Activated CD4-positive, alpha-beta T cell treated with anti-CD3 and anti-CD28 coated beads for 4 hours (primary cell): ENCODE data around the gene DNAJB1.

Source experiments
- DNase-seq, 2 donors: peaks; one replicate each; pipeline ENCODE4 v3.0.0-alpha.2; 2020

The DNAJB1 gene

GRCh38 chr19:14495672-14496028 lies 22.5 kb downstream of the DNAJB1 start:
- DNase-seq, result no peak

- no peak for DNase-seq
Observed at GRCh38 chr19:14494910-14495671, 23.1 kb downstream of the DNAJB1 start.

- no peak for DNase-seq
Observed at GRCh38 chr19:14494411-14494810, 23.8 kb downstream of the DNAJB1 start.

- DNase-seq, result no peak
Observed at GRCh38 chr19:14492756-14493337, 25.4 kb downstream of the DNAJB1 start.

- no peak for DNase-seq
Observed at GRCh38 chr19:14487370-14488125, 30.6 kb downstream of the DNAJB1 start.

GRCh38 chr19:14482172-14482941 lies 35.8 kb downstream of the DNAJB1 start:
- no peak for DNase-seq

GRCh38 chr19:14480700-14481079 lies 37.5 kb downstream of the DNAJB1 start:
- DNase-seq, result no peak

- DNase-seq, result peak; percentile 54 to 68
Observed at GRCh38 chr19:14479975-14480699, 38.1 kb downstream of the DNAJB1 start.

GRCh38 chr19:14479309-14479974 lies 38.8 kb downstream of the DNAJB1 start:
- DNase-seq, result no peak

GRCh38 chr19:14478113-14478545 lies 40.1 kb downstream of the DNAJB1 start:
- no peak for DNase-seq

GRCh38 chr19:14477418-14478112 lies 40.6 kb downstream of the DNAJB1 start:
- DNase-seq, result no peak

GRCh38 chr19:14476673-14477401 lies 41.4 kb downstream of the DNAJB1 start:
- DNase-seq, result peak in 1 of 2 donors; percentile 28

GRCh38 chr19:14476327-14476672 lies 41.9 kb downstream of the DNAJB1 start:
- DNase-seq, result no peak

- no peak for DNase-seq
Observed at GRCh38 chr19:14475251-14476073, 42.7 kb downstream of the DNAJB1 start, which contains the start of gene PTGER1. Gene PTGER1, minus strand, starts transcription at chr19:14475354. Its CDS starts 1,034 bp downstream, at chr19:14474320.

GRCh38 chr19:14474827-14475226 lies 43.4 kb downstream of the DNAJB1 start:
- no peak for DNase-seq

- DNase-seq, result no peak
Observed at GRCh38 chr19:14473978-14474578, 44.1 kb downstream of the DNAJB1 start.

GRCh38 chr19:14473073-14473977 lies 44.9 kb downstream of the DNAJB1 start:
- no peak for DNase-seq
